Endothelial cell of umbilical vein (primary cell): ENCODE data around the gene ERVW-1. TPM values are rescaled to one million over a fixed set of nuclear protein-coding genes. Genes with fewer than 3 reads are reported as not detected.
A peak's percentile ranks its signal among the peaks of the same experiment; 100 is the strongest.

Source experiments
- BruUV-seq: library from RNA; stranded (reverse); fragments of 400-500 nt; replicated peaks from 2 replicates; lab custom pipeline; 2021; lab: Mats Ljungman, UMichigan
- CTCF ChIA-PET: fragments of 300-600, 350-600 bp; sonication (Branson Sonifier 250); formaldehyde crosslinking; loops from one replicate; lab custom pipeline; 2021; ENCODE audit warnings: antibody characterized with exemption, inconsistent platforms; lab: Charles Lee
- POLR2A ChIA-PET: fragments of 300-600, 350-600 bp; sonication (Branson Sonifier 250); formaldehyde crosslinking; loops from one replicate; lab custom pipeline; 2021; ENCODE audit warnings: antibody characterized with exemption, inconsistent platforms; lab: Charles Lee
- DNase-seq: peaks from one replicate; pipeline ENCODE4 v3.0.0-alpha.2; 2011; ENCODE audit warnings: low read depth, low spot score
- FAIRE-seq: peaks from 2 replicates; lab custom pipeline; 2011; peaks lifted over from hg19 to GRCh38; lab: Jason Lieb, UNC
- H2AFZ ChIP-seq: 2 replicates; pipeline ENCODE4 v1.6.0; 2012; ENCODE audit warnings: low read depth, low read length, control low read depth, inconsistent platforms
- H3K27ac ChIP-seq: 2 replicates; pipeline ENCODE4 v1.5.1; 2011; ENCODE audit warnings: low read depth, mild to moderate bottlenecking, control low read depth, low read length, moderate library complexity; ENCODE audit not compliant: insufficient read depth
- H3K27me3 ChIP-seq, 2 experiments: 2 replicates each; pipeline versions ENCODE4 v1.6.0 to v1.6.1; 2011; ENCODE audit warnings: low read length in 2 of 2, mixed read lengths in 1 of 2; ENCODE audit not compliant: control insufficient read depth in 2 of 2, insufficient read depth in 2 of 2
- H3K36me3 ChIP-seq, 2 experiments: 2 replicates in 1 of 2; 3 replicates in 1 of 2; pipeline ENCODE4 v1.5.1; 2011; ENCODE audit warnings: low read length in 2 of 2, mild to moderate bottlenecking in 1 of 2, moderate library complexity in 1 of 2; ENCODE audit not compliant: control insufficient read depth in 2 of 2, insufficient read depth in 2 of 2; ENCODE audit errors: extremely low read depth in 1 of 2
- H3K4me1 ChIP-seq: 3 replicates; pipeline ENCODE4 v1.5.1; 2011; ENCODE audit warnings: mild to moderate bottlenecking, low read length; ENCODE audit not compliant: control insufficient read depth, insufficient read depth; ENCODE audit errors: extremely low read depth
- H3K4me2 ChIP-seq: 2 replicates; pipeline ENCODE4 v1.6.1; 2011; ENCODE audit warnings: low read length, control low read depth, mixed read lengths; ENCODE audit not compliant: insufficient read depth
- H3K4me3 ChIP-seq, 3 experiments: fragments of 200-600 bp in 1 of 3; sonication (generic), shearing (Covaris generic) in 1 of 3; replicated peaks in 1 of 3; 2 replicates each; pipeline ENCODE4 v1.5.1; 2011 to 2016; ENCODE audit warnings: control low read depth in 3 of 3, low read length in 3 of 3, mild to moderate bottlenecking in 2 of 3, inconsistent platforms in 1 of 3, low read depth in 1 of 3, moderate library complexity in 1 of 3; ENCODE audit not compliant: insufficient read depth in 1 of 3
- H3K79me2 ChIP-seq: 2 replicates; pipeline ENCODE4 v1.6.0; 2012; ENCODE audit warnings: low read length, inconsistent platforms; ENCODE audit not compliant: control insufficient read depth, insufficient read depth
- H3K9ac ChIP-seq: replicated peaks from 2 replicates; pipeline ENCODE3; 2011; ENCODE audit warnings: low read length, control low read depth; ENCODE audit not compliant: insufficient read depth; ENCODE audit errors: extremely low read depth
- H3K9me1 ChIP-seq: replicated peaks from 3 replicates; pipeline ENCODE4 v1.6.0; 2011; ENCODE audit warnings: mild to moderate bottlenecking, low read length; ENCODE audit not compliant: control insufficient read depth, insufficient read depth; ENCODE audit errors: extremely low read depth
- H3K9me3 ChIP-seq: replicated peaks from 2 replicates; pipeline ENCODE4 v1.5.1; 2012; ENCODE audit warnings: low read length, inconsistent platforms; ENCODE audit not compliant: control insufficient read depth, insufficient read depth
- H4K20me1 ChIP-seq: replicated peaks from 2 replicates; pipeline ENCODE3; 2011; ENCODE audit warnings: mild to moderate bottlenecking, low read length; ENCODE audit not compliant: control insufficient read depth, insufficient read depth; ENCODE audit errors: extremely low read depth
- CTCF ChIP-seq, 2 donors: IDR thresholded peaks; 1 replicate in 1 of 2; 2 replicates in 1 of 2; pipeline ENCODE4 v1.5.1; 2011; ENCODE audit warnings: low read length in 2 of 2, mild to moderate bottlenecking in 2 of 2, moderate library complexity in 2 of 2, control low read depth in 1 of 2, inconsistent platforms in 1 of 2, low read depth in 1 of 2; ENCODE audit not compliant: insufficient read depth in 1 of 2; ENCODE audit errors: extremely low read depth in 1 of 2
- EZH2 ChIP-seq: IDR thresholded peaks from 2 replicates; pipeline ENCODE4 v1.6.1; 2012; ENCODE audit warnings: borderline replicate concordance, low read depth, mild to moderate bottlenecking, moderate library complexity, low read length, inconsistent platforms; ENCODE audit not compliant: severe bottlenecking
- FOS ChIP-seq: IDR thresholded peaks from 2 replicates; pipeline ENCODE4 v1.6.1; 2011; ENCODE audit warnings: mild to moderate bottlenecking, low read length, moderate library complexity, borderline replicate concordance; ENCODE audit not compliant: insufficient read depth
- GATA2 ChIP-seq: IDR thresholded peaks from 2 replicates; pipeline ENCODE4 v1.7.0; 2011; ENCODE audit warnings: low read depth, mild to moderate bottlenecking, moderate library complexity, mixed read lengths, low read length; ENCODE audit not compliant: insufficient read length, insufficient read depth
- JUN ChIP-seq: IDR thresholded peaks from 2 replicates; pipeline ENCODE4 v1.6.1; 2011; ENCODE audit warnings: borderline replicate concordance, low read depth; ENCODE audit not compliant: insufficient read length, insufficient read depth
- MAX ChIP-seq: IDR thresholded peaks from 2 replicates; pipeline ENCODE4 v1.6.1; 2011; ENCODE audit not compliant: insufficient read depth, insufficient read length
- MYC ChIP-seq: IDR thresholded peaks from one replicate; pipeline ENCODE4 v1.6.1; 2011; ENCODE audit warnings: mild to moderate bottlenecking, low read depth, low read length
- POLR2A ChIP-seq: IDR thresholded peaks from 2 replicates; pipeline ENCODE4 v1.6.1; 2012; ENCODE audit warnings: low read depth, mild to moderate bottlenecking, control low read depth, low read length
- POLR2AphosphoS5 ChIP-seq: IDR thresholded peaks from 2 replicates; pipeline ENCODE4 v1.6.1; 2012; ENCODE audit warnings: low read depth, mild to moderate bottlenecking, control low read depth, low read length, moderate library complexity; ENCODE audit not compliant: insufficient read depth
- dilution Hi-C: fragments of 300-500 bp; cut with MboI; formaldehyde crosslinking; loops from one replicate; pipeline ENCODE4 v1.15.0; 2019; ENCODE audit warnings: low sequenced_read_pairs; ENCODE audit not compliant: extremely low pct_ligation_motif_present
- intact Hi-C: fragments of 100-400 bp; cut with micrococcal nuclease; formaldehyde crosslinking; loops from one replicate; pipeline ENCODE4 v1.10.0; 2022
- polyA plus RNA-seq, 4 experiments: library from polyadenylated mRNA; depleted of rRNA in 3 of 4; stranded (reverse) in 3 of 4; unstranded in 1 of 4; fragments of >200 nt; gene quantifications; 2 replicates each; pipeline versions ENCODE4 v1.2.1 to v1.2.3, GENCODE V29; 2011 to 2012; ENCODE audit warnings: missing spikeins in 1 of 4
- total RNA-seq: library from RNA; stranded (reverse); gene quantifications from 2 replicates; pipeline ENCODE4 v1.2.3, GENCODE V29; 2021

Gene ERVW-1
- total and polyA plus RNA-seq, 2 donors (not counting 3 experiments of a cell fraction or from before 2014, with no cell fraction given): not detected

- peak within 1 kb of the TSS; percentile 85 for H3K27ac ChIP-seq
- dilution Hi-C loops (no loop called here), intact Hi-C loops (loop anchor here (1.0 to 10.0 kb wide), 10 partner anchors 14 to 813 kb away; partner anchors contain the start of genes AKAP9, ANKIB1, CYP51A1 and KRIT1)
- peaks cover 0 to 9% of the 10 kb centered on the region in 2 experiments for H3K36me3 ChIP-seq
- no peaks in the 10 kb centered on the region for H3K9me1 ChIP-seq
- DNase-seq: peak; percentile 89
- H3K4me1 ChIP-seq: peaks cover 10% of the 10 kb centered on the region
- ChIA-PET POLR2A (no interaction called here), CTCF (interaction anchor here (0.6 to 3.9 kb wide), 40 partner anchors 10 to 1992 kb away, joined by 3 to 94 read pairs (median 4); partner anchors contain the start of genes ANKIB1, CYP51A1, KRIT1 and LRRD1)
- H3K9ac ChIP-seq: peak within 1 kb of the TSS; percentile 96
- no peaks in the 10 kb centered on the region for H4K20me1 ChIP-seq
- no peaks in the 10 kb centered on the region for H3K9me3 ChIP-seq
- H3K79me2 ChIP-seq: peaks cover 12% of the 10 kb centered on the region
- TF ChIP-seq POLR2A (peak; percentile 89), POLR2AphosphoS5 (peak; percentile 83), FOS (no peak), MAX (peak; percentile 54), EZH2 (no peak), GATA2 (no peak), CTCF (IDR thresholded peaks at IDR 0.05; ENCODE audit: extremely low read depth in 1 of 2, insufficient read depth in 1 of 2, low read depth in 1 of 2, low read length in 2 of 2) (peak in 1 of 2 donors; percentile 84), JUN (no peak), MYC (no peak)
- no peaks in the 10 kb centered on the region for H3K27me3 ChIP-seq
- FAIRE-seq: peak; percentile 91
- peak within 1 kb of the TSS; percentile 99 for H3K4me2 ChIP-seq
- peak within 1 kb of the TSS; percentile 95 for H2AFZ ChIP-seq
- no TSS peak for BruUV-seq
- H3K4me3 ChIP-seq: peak within 1 kb of the TSS; percentile 92 to 98 (median 95)
Observed at GRCh38 chr7:92447345-92448204, 30.2 kb downstream of the ERVW-1 start, which contains the start of gene GATAD1. Gene GATAD1, plus strand, starts transcription at chr7:92447482. Its CDS starts 248 bp downstream, at chr7:92447730.
